ENCODE data around the gene TPM3. TPM values are rescaled to one million over a fixed set of nuclear protein-coding genes. Genes with fewer than 3 reads are reported as not detected.
A peak's percentile ranks its signal among the peaks of the same experiment; 100 is the strongest.

The TPM3 gene
- total RNA-seq, 1 experiment from 2014 or later, result 545 TPM

DNA sequence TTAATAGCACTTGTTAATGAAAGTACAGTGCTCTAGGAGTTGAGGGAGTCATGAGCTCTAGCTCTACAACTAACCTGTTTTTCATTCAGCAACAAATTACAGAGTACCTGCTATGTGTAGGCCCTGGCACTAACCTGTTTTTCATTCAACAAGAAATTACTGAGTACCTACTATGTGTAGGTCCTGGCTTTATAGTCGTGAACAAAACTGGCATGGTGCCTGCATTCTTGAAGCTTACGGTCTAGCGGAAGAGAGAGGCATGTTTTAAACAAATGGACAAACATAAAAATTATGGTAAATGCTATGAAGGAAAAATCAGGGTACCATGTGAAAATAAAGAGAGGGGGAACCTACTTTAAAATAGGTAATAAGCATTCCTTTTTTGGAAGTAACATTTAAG is 26.6 kb upstream of the TPM3 start:
- BruUV-seq (replicated peaks), result no TSS peak
- POLR2A ChIA-PET, result no interaction called here

DNA sequence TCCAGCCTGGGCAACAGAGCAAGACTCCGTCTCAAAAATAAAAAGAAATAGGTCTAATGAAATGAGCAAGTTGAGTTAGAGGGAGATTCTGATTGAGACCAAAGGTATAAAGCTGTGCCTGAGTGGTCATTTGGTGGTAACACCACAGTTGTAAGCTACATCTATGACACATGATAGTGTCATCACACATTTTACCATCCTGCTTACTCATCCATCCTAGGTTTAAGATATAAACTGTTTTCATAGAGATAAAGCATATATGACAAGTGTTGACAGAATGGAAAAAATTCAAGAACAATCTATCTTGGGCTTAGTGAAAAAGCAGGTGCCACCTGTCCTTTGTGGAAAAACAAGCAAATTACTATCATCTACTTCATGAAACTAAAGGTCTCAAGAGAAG is 21.4 kb upstream of the TPM3 start:
- no peak for ATAC-seq
- CTCF ChIA-PET, result no interaction called here

More for the DNA sequence above, 26.6 kb upstream of the TPM3 start:
- Histone ChIP-seq H3K27ac (ENCODE audit: low read length) (peak overlapping the region; percentile 99), H3K27me3 (ENCODE audit: control insufficient read depth, insufficient read depth, low read length) (no peaks in the 10 kb centered on the region), H3K9me3 (ENCODE audit: control insufficient read depth, insufficient read depth, low read depth, low read length) (no peaks in the 10 kb centered on the region), H3K4me1 (ENCODE audit: control insufficient read depth, insufficient read depth, low read length) (peaks cover 22% of the 10 kb centered on the region), H3K36me3 (ENCODE audit: control insufficient read depth, insufficient read depth, low read length) (peaks cover 29% of the 10 kb centered on the region), H3K4me3 (ENCODE audit: low read depth in 2 of 2, low read length in 2 of 2) (peak overlapping the region; percentile 89 to 99; a peak in 3 of 4 replicates)
- ATAC-seq (no peak), DNase-seq (ENCODE audit: low read depth, low spot score) (no peak)
- intact Hi-C loops (cut with micrococcal nuclease; ENCODE audit: unreplicated experiment) (no loop called here), in situ Hi-C loops (cut with HindIII; ENCODE audit: low pct_unique_long_range_greater_than_20kb, low sequenced_read_pairs) (no loop called here)
- CTCF ChIA-PET, result no interaction called here
- TF ChIP-seq, protein P1, sequence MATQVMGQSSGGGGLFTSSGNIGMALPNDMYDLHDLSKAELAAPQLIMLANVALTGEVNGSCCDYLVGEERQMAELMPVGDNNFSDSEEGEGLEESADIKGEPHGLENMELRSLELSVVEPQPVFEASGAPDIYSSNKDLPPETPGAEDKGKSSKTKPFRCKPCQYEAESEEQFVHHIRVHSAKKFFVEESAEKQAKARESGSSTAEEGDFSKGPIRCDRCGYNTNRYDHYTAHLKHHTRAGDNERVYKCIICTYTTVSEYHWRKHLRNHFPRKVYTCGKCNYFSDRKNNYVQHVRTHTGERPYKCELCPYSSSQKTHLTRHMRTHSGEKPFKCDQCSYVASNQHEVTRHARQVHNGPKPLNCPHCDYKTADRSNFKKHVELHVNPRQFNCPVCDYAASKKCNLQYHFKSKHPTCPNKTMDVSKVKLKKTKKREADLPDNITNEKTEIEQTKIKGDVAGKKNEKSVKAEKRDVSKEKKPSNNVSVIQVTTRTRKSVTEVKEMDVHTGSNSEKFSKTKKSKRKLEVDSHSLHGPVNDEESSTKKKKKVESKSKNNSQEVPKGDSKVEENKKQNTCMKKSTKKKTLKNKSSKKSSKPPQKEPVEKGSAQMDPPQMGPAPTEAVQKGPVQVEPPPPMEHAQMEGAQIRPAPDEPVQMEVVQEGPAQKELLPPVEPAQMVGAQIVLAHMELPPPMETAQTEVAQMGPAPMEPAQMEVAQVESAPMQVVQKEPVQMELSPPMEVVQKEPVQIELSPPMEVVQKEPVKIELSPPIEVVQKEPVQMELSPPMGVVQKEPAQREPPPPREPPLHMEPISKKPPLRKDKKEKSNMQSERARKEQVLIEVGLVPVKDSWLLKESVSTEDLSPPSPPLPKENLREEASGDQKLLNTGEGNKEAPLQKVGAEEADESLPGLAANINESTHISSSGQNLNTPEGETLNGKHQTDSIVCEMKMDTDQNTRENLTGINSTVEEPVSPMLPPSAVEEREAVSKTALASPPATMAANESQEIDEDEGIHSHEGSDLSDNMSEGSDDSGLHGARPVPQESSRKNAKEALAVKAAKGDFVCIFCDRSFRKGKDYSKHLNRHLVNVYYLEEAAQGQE (IDR thresholded peaks at IDR 0.05; ENCODE audit: insufficient read depth in 1 of 2, low read depth in 2 of 2, low read length in 1 of 2), result no peak
- TF ChIP-seq, protein P2, sequence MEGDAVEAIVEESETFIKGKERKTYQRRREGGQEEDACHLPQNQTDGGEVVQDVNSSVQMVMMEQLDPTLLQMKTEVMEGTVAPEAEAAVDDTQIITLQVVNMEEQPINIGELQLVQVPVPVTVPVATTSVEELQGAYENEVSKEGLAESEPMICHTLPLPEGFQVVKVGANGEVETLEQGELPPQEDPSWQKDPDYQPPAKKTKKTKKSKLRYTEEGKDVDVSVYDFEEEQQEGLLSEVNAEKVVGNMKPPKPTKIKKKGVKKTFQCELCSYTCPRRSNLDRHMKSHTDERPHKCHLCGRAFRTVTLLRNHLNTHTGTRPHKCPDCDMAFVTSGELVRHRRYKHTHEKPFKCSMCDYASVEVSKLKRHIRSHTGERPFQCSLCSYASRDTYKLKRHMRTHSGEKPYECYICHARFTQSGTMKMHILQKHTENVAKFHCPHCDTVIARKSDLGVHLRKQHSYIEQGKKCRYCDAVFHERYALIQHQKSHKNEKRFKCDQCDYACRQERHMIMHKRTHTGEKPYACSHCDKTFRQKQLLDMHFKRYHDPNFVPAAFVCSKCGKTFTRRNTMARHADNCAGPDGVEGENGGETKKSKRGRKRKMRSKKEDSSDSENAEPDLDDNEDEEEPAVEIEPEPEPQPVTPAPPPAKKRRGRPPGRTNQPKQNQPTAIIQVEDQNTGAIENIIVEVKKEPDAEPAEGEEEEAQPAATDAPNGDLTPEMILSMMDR (IDR thresholded peaks at IDR 0.05), result no peak
- TF ChIP-seq TCF7L2 (IDR thresholded peaks at IDR 0.05; ENCODE audit: low read depth, low read length), result no peak

More for the DNA sequence above, 21.4 kb upstream of the TPM3 start:
- POLR2A ChIA-PET, result no interaction called here
- Histone ChIP-seq H3K4me1 (ENCODE audit: control insufficient read depth, insufficient read depth, low read length) (peaks cover under 1% of the 10 kb centered on the region), H3K27ac (ENCODE audit: low read length) (no peak overlapping the region), H3K36me3 (ENCODE audit: control insufficient read depth, insufficient read depth, low read length) (peaks cover 17% of the 10 kb centered on the region), H3K4me3 (ENCODE audit: low read depth in 2 of 2, low read length in 2 of 2) (no peak overlapping the region), H3K9me3 (ENCODE audit: control insufficient read depth, insufficient read depth, low read depth, low read length) (no peaks in the 10 kb centered on the region), H3K27me3 (ENCODE audit: control insufficient read depth, insufficient read depth, low read length) (no peaks in the 10 kb centered on the region)
- TF ChIP-seq POLR2AphosphoS5 (IDR thresholded peaks at IDR 0.05; ENCODE audit: low read depth, low read length) (no peak), SIN3A (IDR thresholded peaks at IDR 0.05; ENCODE audit: borderline replicate concordance, insufficient read depth, low read depth, low read length) (no peak), TCF7L2 (IDR thresholded peaks at IDR 0.05; ENCODE audit: low read depth, low read length) (no peak)
- TF ChIP-seq, protein P1 (IDR thresholded peaks at IDR 0.05; ENCODE audit: insufficient read depth in 1 of 2, low read depth in 2 of 2, low read length in 1 of 2), result no peak
- TF ChIP-seq, protein P2 (IDR thresholded peaks at IDR 0.05), result no peak
- no TSS peak for BruUV-seq (replicated peaks)
- intact Hi-C loops (cut with micrococcal nuclease; ENCODE audit: unreplicated experiment) (no loop called here), in situ Hi-C loops (cut with HindIII; ENCODE audit: low pct_unique_long_range_greater_than_20kb, low sequenced_read_pairs) (no loop called here)
- no peak for DNase-seq (ENCODE audit: low read depth, low spot score)
